ENCODE measurements around the gene CLDN9. TPM values are rescaled to one million over a fixed set of nuclear protein-coding genes. Genes with fewer than 3 reads are reported as not detected.
A peak's percentile ranks its signal among the peaks of the same experiment; 100 is the strongest.

The CLDN9 gene
- total and polyA plus RNA-seq, 9 of the 15 experiments (the other 6 are each of a cell fraction or from before 2014, with no cell fraction given): 0.12 to 0.44 (median 0.22) TPM; not detected in 4

GRCh38 chr16:2979669-2980226 lies 33.0 kb upstream of the CLDN9 start (continued):
- peak; percentile 52 for TF ChIP-seq PBX2 (CRISPR knock-in tag; IDR thresholded peaks at IDR 0.05; ENCODE audit: low read depth)
- 0 out of 2 replicates have a peak, but pooled peaks have one; percentile 27 for TF ChIP-seq PBX2 (tag; conservative IDR thresholded peaks at IDR 0.05; ENCODE audit: low read depth)
- TF ChIP-seq DPF2 (IDR thresholded peaks at IDR 0.05): peak; percentile 40; the same call in 1 of the 2 replicates
- peak; percentile 69; the same call in 1 of the 2 replicates for TF ChIP-seq FOXK1 (CRISPR knock-in tag; IDR thresholded peaks at IDR 0.05; ENCODE audit: borderline replicate concordance)
- TF ChIP-seq MYBL2 (IDR thresholded peaks at IDR 0.05; ENCODE audit: low read depth): no peak
- 0 out of 2 replicates have a peak, but pooled peaks have one; percentile 60 for TF ChIP-seq MYBL2 (CRISPR knock-in tag; IDR thresholded peaks at IDR 0.05; ENCODE audit: borderline replicate concordance)
- TF ChIP-seq HDGF (IDR thresholded peaks at IDR 0.05): peak; percentile 57; the same call in 1 of the 2 replicates
- TF ChIP-seq ELF1 (tag; IDR thresholded peaks at IDR 0.05): peak; percentile 41; the same call in 1 of the 2 replicates
- TF ChIP-seq ZBTB9 (CRISPR knock-in tag; IDR thresholded peaks at IDR 0.05): no peak
- TF ChIP-seq USF2 (CRISPR knock-in tag; IDR thresholded peaks at IDR 0.05): 0 out of 2 replicates have a peak, but pooled peaks have one; percentile 20
- 0 out of 2 replicates have a peak, but pooled peaks have one; percentile 48 for TF ChIP-seq ZNF263 (CRISPR knock-in tag; IDR thresholded peaks at IDR 0.05; ENCODE audit: borderline replicate concordance)
- no peak for TF ChIP-seq ARID1B (IDR thresholded peaks at IDR 0.05)
- peak; percentile 37 for TF ChIP-seq NFIC (IDR thresholded peaks at IDR 0.05)
- TF ChIP-seq CREM (IDR thresholded peaks at IDR 0.05; ENCODE audit: low read depth): peak; percentile 4; the same call in 1 of the 2 replicates
- TF ChIP-seq ETS1 (conservative IDR thresholded peaks at IDR 0.05; ENCODE audit: control insufficient read depth, low read depth, low read length): peak; percentile 34; the same call in 1 of the 2 replicates
- no peak for TF ChIP-seq AFF1 (IDR thresholded peaks at IDR 0.05; ENCODE audit: low read depth in 1 of 2, partially characterized antibody in 2 of 2)
- 0 out of 2 replicates have a peak, but pooled peaks have one; percentile 5 for TF ChIP-seq EGR1 (conservative IDR thresholded peaks at IDR 0.05)
